Neural cell (in vitro differentiated cells): ENCODE data around the gene PPM1H.

ENCODE experiments used
- EP300 ChIP-seq: fragments of 450-650 bp; conservative IDR thresholded peaks from 2 replicates; pipeline ENCODE4 v1.6.1; 2014; ENCODE audit warnings: antibody characterized with exemption, mild to moderate bottlenecking, moderate library complexity; ENCODE audit not compliant: poor library complexity, severe bottlenecking
- EZH2 ChIP-seq: fragments of 200-600, 300-800 bp; shearing (Covaris generic), sonication (generic); IDR thresholded peaks from 2 replicates; pipeline ENCODE4 v1.6.1; 2014; ENCODE audit warnings: antibody characterized with exemption, low read length, borderline replicate concordance, mild to moderate bottlenecking; ENCODE audit not compliant: insufficient read depth, poor library complexity, severe bottlenecking
- MXI1 ChIP-seq: fragments of 450-650 bp; conservative IDR thresholded peaks from 2 replicates; pipeline ENCODE4 v1.6.1; 2014; ENCODE audit warnings: antibody characterized with exemption, mild to moderate bottlenecking; ENCODE audit not compliant: poor library complexity, severe bottlenecking
- POLR2AphosphoS5 ChIP-seq: IDR thresholded peaks from 2 replicates; pipeline ENCODE4 v1.6.1; 2012
- RAD21 ChIP-seq: fragments of 450-650 bp; conservative IDR thresholded peaks from 2 replicates; pipeline ENCODE4 v1.6.1; 2014; ENCODE audit warnings: antibody characterized with exemption, mild to moderate bottlenecking, moderate library complexity
- REST ChIP-seq: IDR thresholded peaks from 2 replicates; pipeline ENCODE4 v1.6.1; 2012; ENCODE audit warnings: borderline replicate concordance
- TAF1 ChIP-seq: IDR thresholded peaks from 2 replicates; pipeline ENCODE4 v1.6.1; 2012; ENCODE audit warnings: low read depth
- TF ChIP-seq, protein P1 (sequence below): fragments of 450-650 bp; IDR thresholded peaks from 2 replicates; pipeline ENCODE4 v1.5.1; 2014; ENCODE audit warnings: antibody characterized with exemption, mild to moderate bottlenecking, moderate library complexity; ENCODE audit not compliant: poor library complexity, severe bottlenecking

GRCh38 chr12:62861586-62861985 is 73.4 kb downstream of the PPM1H start:
- TF ChIP-seq RAD21 (no peak), TAF1 (no peak), REST (no peak), EZH2 (no peak), MXI1 (no peak), POLR2AphosphoS5 (no peak), EP300 (no peak)
- TF ChIP-seq, protein P1, sequence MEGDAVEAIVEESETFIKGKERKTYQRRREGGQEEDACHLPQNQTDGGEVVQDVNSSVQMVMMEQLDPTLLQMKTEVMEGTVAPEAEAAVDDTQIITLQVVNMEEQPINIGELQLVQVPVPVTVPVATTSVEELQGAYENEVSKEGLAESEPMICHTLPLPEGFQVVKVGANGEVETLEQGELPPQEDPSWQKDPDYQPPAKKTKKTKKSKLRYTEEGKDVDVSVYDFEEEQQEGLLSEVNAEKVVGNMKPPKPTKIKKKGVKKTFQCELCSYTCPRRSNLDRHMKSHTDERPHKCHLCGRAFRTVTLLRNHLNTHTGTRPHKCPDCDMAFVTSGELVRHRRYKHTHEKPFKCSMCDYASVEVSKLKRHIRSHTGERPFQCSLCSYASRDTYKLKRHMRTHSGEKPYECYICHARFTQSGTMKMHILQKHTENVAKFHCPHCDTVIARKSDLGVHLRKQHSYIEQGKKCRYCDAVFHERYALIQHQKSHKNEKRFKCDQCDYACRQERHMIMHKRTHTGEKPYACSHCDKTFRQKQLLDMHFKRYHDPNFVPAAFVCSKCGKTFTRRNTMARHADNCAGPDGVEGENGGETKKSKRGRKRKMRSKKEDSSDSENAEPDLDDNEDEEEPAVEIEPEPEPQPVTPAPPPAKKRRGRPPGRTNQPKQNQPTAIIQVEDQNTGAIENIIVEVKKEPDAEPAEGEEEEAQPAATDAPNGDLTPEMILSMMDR: no peak
